Medulla oblongata (tissue), 1 donor: ENCODE results near the gene KCNT2.
"Not testable (repeated sequence)": the region's sequence is repeated elsewhere in the genome, so short reads cannot be mapped to it uniquely, and the experiment has no call there.

ENCODE experiments used
- DNase-seq: peaks from one replicate; pipeline ENCODE4 v3.0.0-alpha.2; 2015; ENCODE audit errors: extremely low spot score

KCNT2 gene

GRCh38 chr1:196323869-196324268 is 284.4 kb downstream of the KCNT2 start:
- DNase-seq, result no peak

GRCh38 chr1:196319301-196319700 is 288.9 kb downstream of the KCNT2 start:
- DNase-seq, result no peak

- peak; percentile 42 for DNase-seq
Measured at GRCh38 chr1:196317535-196318522, 290.4 kb downstream of the KCNT2 start.

- DNase-seq, result no peak
Measured at GRCh38 chr1:196312739-196313138, 295.5 kb downstream of the KCNT2 start.

GRCh38 chr1:196309386-196309785 is 298.9 kb downstream of the KCNT2 start:
- peak; percentile 27 for DNase-seq

GRCh38 chr1:196308176-196308575 is 300.1 kb downstream of the KCNT2 start:
- no peak for DNase-seq

GRCh38 chr1:196306421-196306820 is 301.8 kb downstream of the KCNT2 start:
- DNase-seq, result no peak

GRCh38 chr1:196305216-196305615 is 303.0 kb downstream of the KCNT2 start:
- DNase-seq, result no peak

- no peak for DNase-seq
Measured at GRCh38 chr1:196302981-196303380, 305.3 kb downstream of the KCNT2 start.

- no peak for DNase-seq
Measured at GRCh38 chr1:196302420-196302819, 305.8 kb downstream of the KCNT2 start.

- no peak for DNase-seq
Measured at GRCh38 chr1:196295766-196296165, 312.5 kb downstream of the KCNT2 start.

- DNase-seq, result no peak
Measured at GRCh38 chr1:196278816-196279215, 329.4 kb downstream of the KCNT2 start.

- no peak for DNase-seq
Measured at GRCh38 chr1:196277860-196278259, 330.4 kb downstream of the KCNT2 start.

- DNase-seq, result no peak
Measured at GRCh38 chr1:196271212-196271947, 336.9 kb downstream of the KCNT2 start.

- not testable (repeated sequence) for DNase-seq
Measured at GRCh38 chr1:196263086-196263485, 345.2 kb downstream of the KCNT2 start.

GRCh38 chr1:196260270-196260669 is 348.0 kb downstream of the KCNT2 start:
- DNase-seq, result no peak

GRCh38 chr1:196259316-196259715 is 348.9 kb downstream of the KCNT2 start:
- no peak for DNase-seq

- DNase-seq, result no peak
Measured at GRCh38 chr1:196255762-196256161, 352.5 kb downstream of the KCNT2 start.

GRCh38 chr1:196229546-196229945 is 378.7 kb downstream of the KCNT2 start:
- no peak for DNase-seq

- no peak for DNase-seq
Measured at GRCh38 chr1:196214866-196215265, 393.4 kb downstream of the KCNT2 start.

- DNase-seq, result no peak
Measured at GRCh38 chr1:196209983-196210382, 398.3 kb downstream of the KCNT2 start.

GRCh38 chr1:196209265-196209664 is 399.0 kb downstream of the KCNT2 start:
- no peak for DNase-seq
